ENCODE data around the gene PRR14. TPM values are rescaled to one million over a fixed set of nuclear protein-coding genes. Genes with fewer than 3 reads are reported as not detected.

The PRR14 gene
- total and polyA plus RNA-seq, 4 donors = 16.0 to 63.2 (median 52.5) TPM

- ATAC-seq (ENCODE audit: insufficient read depth, low FRiP score) = no peak
- Histone ChIP-seq H3K9ac (ENCODE audit: insufficient read depth in 1 of 2, low read length in 2 of 2) (no peak overlapping the region), H3K36me3 (ENCODE audit: control insufficient read depth in 4 of 4, insufficient read depth in 4 of 4, low read length in 4 of 4) (no peaks in the 10 kb centered on the region), H3K27me3 (ENCODE audit: control insufficient read depth in 3 of 3, insufficient read depth in 3 of 3, low read length in 2 of 3) (no peaks in the 10 kb centered on the region), H3K4me1 (ENCODE audit: control insufficient read depth in 5 of 5, insufficient read depth in 5 of 5, low read length in 5 of 5) (no peaks in the 10 kb centered on the region), H3K27ac (ENCODE audit: low read depth in 1 of 2, low read length in 1 of 2) (no peak overlapping the region), H3K4me3 (no peak overlapping the region), H3K9me3 (ENCODE audit: control insufficient read depth in 4 of 4, insufficient read depth in 3 of 4, low read length in 3 of 4) (no peaks in the 10 kb centered on the region)
- 79 to 87% methylated on average over 3 of the region's 3 CpGs for WGBS, 2 donors
- DNase-seq = no peak
- TF ChIP-seq CTCF (IDR thresholded peaks at IDR 0.05; ENCODE audit: control extremely low read depth, extremely low read depth) = no peak
These were observed 9.3 kb upstream of the PRR14 start for GRCh38 chr16:30641378-30641982.

- Histone ChIP-seq H3K27ac (ENCODE audit: low read depth in 1 of 2, low read length in 1 of 2) (no peak overlapping the region), H3K9ac (ENCODE audit: insufficient read depth in 1 of 2, low read length in 2 of 2) (no peak overlapping the region), H3K27me3 (ENCODE audit: control insufficient read depth in 3 of 3, insufficient read depth in 3 of 3, low read length in 2 of 3) (no peaks in the 10 kb centered on the region), H3K36me3 (ENCODE audit: control insufficient read depth in 4 of 4, insufficient read depth in 4 of 4, low read length in 4 of 4) (no peaks in the 10 kb centered on the region), H3K4me1 (ENCODE audit: control insufficient read depth in 5 of 5, insufficient read depth in 5 of 5, low read length in 5 of 5) (no peaks in the 10 kb centered on the region), H3K9me3 (ENCODE audit: control insufficient read depth in 4 of 4, insufficient read depth in 3 of 4, low read length in 3 of 4) (no peaks in the 10 kb centered on the region), H3K4me3 (no peak overlapping the region)
- ATAC-seq (ENCODE audit: insufficient read depth, low FRiP score) (no peak), DNase-seq (no peak)
- 71 to 75% methylated on average over 4 of the region's 4 CpGs for WGBS, 2 donors
- no peak for TF ChIP-seq CTCF (IDR thresholded peaks at IDR 0.05; ENCODE audit: control extremely low read depth, extremely low read depth)
These were observed 6.4 kb upstream of the PRR14 start for GRCh38 chr16:30644334-30644830.

GRCh38 chr16:30645727-30646126 is 5.0 kb upstream of the PRR14 start:
- no peak overlapping the region for H3K27ac ChIP-seq (ENCODE audit: low read depth in 1 of 2, low read length in 1 of 2)
- WGBS, 2 donors = 70 to 84% methylated on average over 6 of the region's 6 CpGs
- ATAC-seq (ENCODE audit: insufficient read depth, low FRiP score) (no peak), DNase-seq (no peak)
- no peak overlapping the region for H3K4me3 ChIP-seq
- peaks cover 0 to 7% (median 0%) of the 10 kb centered on the region in 5 donors for H3K4me1 ChIP-seq (ENCODE audit: control insufficient read depth in 5 of 5, insufficient read depth in 5 of 5, low read length in 5 of 5)
- no peak overlapping the region for H3K9ac ChIP-seq (ENCODE audit: insufficient read depth in 1 of 2, low read length in 2 of 2)
- H3K36me3 ChIP-seq (ENCODE audit: control insufficient read depth in 4 of 4, insufficient read depth in 4 of 4, low read length in 4 of 4) = no peaks in the 10 kb centered on the region
- no peaks in the 10 kb centered on the region for H3K27me3 ChIP-seq (ENCODE audit: control insufficient read depth in 3 of 3, insufficient read depth in 3 of 3, low read length in 2 of 3)
- TF ChIP-seq CTCF (IDR thresholded peaks at IDR 0.05; ENCODE audit: control extremely low read depth, extremely low read depth) = no peak
- H3K9me3 ChIP-seq (ENCODE audit: control insufficient read depth in 4 of 4, insufficient read depth in 3 of 4, low read length in 3 of 4) = no peaks in the 10 kb centered on the region

GRCh38 chr16:30647274-30647571 is 3.5 kb upstream of the PRR14 start:
- no peak for TF ChIP-seq CTCF (IDR thresholded peaks at IDR 0.05; ENCODE audit: control extremely low read depth, extremely low read depth)

More at GRCh38 chr16:30647274-30647571, 3.5 kb upstream of the PRR14 start:
- peaks cover 0 to 13% (median 0%) of the 10 kb centered on the region in 5 donors for H3K4me1 ChIP-seq (ENCODE audit: control insufficient read depth in 5 of 5, insufficient read depth in 5 of 5, low read length in 5 of 5)
- no peak for ATAC-seq (ENCODE audit: insufficient read depth, low FRiP score)
- no peaks in the 10 kb centered on the region for H3K27me3 ChIP-seq (ENCODE audit: control insufficient read depth in 3 of 3, insufficient read depth in 3 of 3, low read length in 2 of 3)
- WGBS, 2 donors = 66 to 90% methylated on average over 1 of the region's 1 CpG
- no peaks in the 10 kb centered on the region for H3K36me3 ChIP-seq (ENCODE audit: control insufficient read depth in 4 of 4, insufficient read depth in 4 of 4, low read length in 4 of 4)
- no peaks in the 10 kb centered on the region for H3K9me3 ChIP-seq (ENCODE audit: control insufficient read depth in 4 of 4, insufficient read depth in 3 of 4, low read length in 3 of 4)
- H3K4me3 ChIP-seq = no peak overlapping the region
- H3K9ac ChIP-seq (ENCODE audit: insufficient read depth in 1 of 2, low read length in 2 of 2) = no peak overlapping the region
- H3K27ac ChIP-seq (ENCODE audit: low read depth in 1 of 2, low read length in 1 of 2) = no peak overlapping the region
- DNase-seq = no peak

Measured in lung (tissue), 12 donors.